Left lung (tissue), 10 donors: ENCODE data around the gene RBMXL2. TPM values are rescaled to one million over a fixed set of nuclear protein-coding genes. Genes with fewer than 3 reads are reported as not detected.
A peak's percentile ranks its signal among the peaks of the same experiment; 100 is the strongest.

Experiments used
- ATAC-seq: fragments of 200-7000 bp; cut with Tn5 transposase; one replicate; pipeline ENCODE4 v1.9.1; 2020; ENCODE audit warnings: moderate library complexity
- DNase-seq, 4 donors: peaks; one replicate each; pipeline ENCODE4 v3.0.0-alpha.2; 2013 to 2020
- H3K27ac ChIP-seq, 2 donors: fragments of 200-600 bp; sonication (generic) in 1 of 2; one replicate each; pipeline versions ENCODE4 v1.5.0 to v1.8.0; 2020 to 2021
- H3K27me3 ChIP-seq, 2 donors: fragments of 200-600 bp; sonication (generic) in 1 of 2; one replicate each; pipeline versions ENCODE4 v1.5.0 to v1.8.0; 2020 to 2021
- H3K36me3 ChIP-seq, 2 donors: fragments of 200-600 bp; sonication (generic) in 1 of 2; one replicate each; pipeline versions ENCODE4 v1.5.0 to v1.8.0; 2020 to 2021
- H3K4me1 ChIP-seq, 2 donors: fragments of 200-600 bp; one replicate each; pipeline ENCODE4 v1.8.0; 2021
- H3K4me3 ChIP-seq, 2 donors: fragments of 200-600 bp; sonication (generic) in 1 of 2; one replicate each; pipeline versions ENCODE4 v1.5.0 to v1.8.0; 2020 to 2021; ENCODE audit warnings: mild to moderate bottlenecking in 1 of 2
- H3K9me3 ChIP-seq, 2 donors: fragments of 200-600 bp; sonication (generic) in 1 of 2; one replicate each; pipeline versions ENCODE4 v1.5.0 to v1.8.0; 2020 to 2021
- intact Hi-C, 2 donors: fragments of 100-400 bp; cut with DNase I; formaldehyde crosslinking; loops; one replicate each; pipeline versions ENCODE4 v1.11.2 to v1.14.2; 2022
- polyA plus RNA-seq, 6 donors: library from polyadenylated mRNA; unstranded; fragments of 120-200 nt; gene quantifications; one replicate each; pipeline ENCODE4 v1.2.1, GENCODE V29; 2013; ENCODE audit not compliant: insufficient read length in 6 of 6
- total RNA-seq, 2 donors: library from RNA; stranded (reverse); fragmentation: NEBNext Ultra II Directional; extraction: Animal tissue kit (Norgen Biotek cat#: 25700); gene quantifications; one replicate each; pipeline ENCODE4 v1.2.1, GENCODE V29; 2021
- TF ChIP-seq, protein P1 (sequence below), 2 donors: fragments of 200-600 bp; sonication (generic) in 1 of 2; IDR thresholded peaks; one replicate each; pipeline versions ENCODE4 v1.5.0 to v1.8.0; 2021; ENCODE audit warnings: antibody characterized with exemption in 2 of 2
- donor health status: DM: no; HTN: yes; CAD: no.
- donor health status: DM: no; HTN: no; CAD: no.

The RBMXL2 gene
- total and polyA plus RNA-seq, 8 donors = not detected

DNA sequence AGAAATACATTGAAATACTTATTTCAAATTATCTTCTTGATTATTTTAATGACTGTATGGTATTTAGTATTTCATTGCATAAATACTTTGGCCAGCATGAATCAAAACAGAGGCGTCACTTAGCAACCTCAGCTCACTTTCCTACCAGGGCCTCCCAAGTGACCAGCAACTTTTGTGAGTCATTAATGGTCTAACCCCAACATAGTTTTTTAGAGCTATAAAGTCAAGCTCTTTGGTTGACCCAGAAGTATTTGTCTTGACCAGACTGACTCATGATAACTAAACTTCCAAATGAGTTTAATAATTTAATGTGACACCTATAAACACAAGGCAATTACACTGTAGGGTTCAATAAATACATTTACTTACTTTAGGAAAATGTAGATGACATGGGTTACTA, 27.9 kb upstream of the RBMXL2 start:
- Histone ChIP-seq H3K36me3 (no peaks in the 10 kb centered on the region), H3K27ac (no peak overlapping the region), H3K4me1 (no peaks in the 10 kb centered on the region), H3K4me3 (no peak overlapping the region), H3K27me3 (no peaks in the 10 kb centered on the region), H3K9me3 (no peaks in the 10 kb centered on the region)
- intact Hi-C loops = no loop called here
- TF ChIP-seq, protein P1, sequence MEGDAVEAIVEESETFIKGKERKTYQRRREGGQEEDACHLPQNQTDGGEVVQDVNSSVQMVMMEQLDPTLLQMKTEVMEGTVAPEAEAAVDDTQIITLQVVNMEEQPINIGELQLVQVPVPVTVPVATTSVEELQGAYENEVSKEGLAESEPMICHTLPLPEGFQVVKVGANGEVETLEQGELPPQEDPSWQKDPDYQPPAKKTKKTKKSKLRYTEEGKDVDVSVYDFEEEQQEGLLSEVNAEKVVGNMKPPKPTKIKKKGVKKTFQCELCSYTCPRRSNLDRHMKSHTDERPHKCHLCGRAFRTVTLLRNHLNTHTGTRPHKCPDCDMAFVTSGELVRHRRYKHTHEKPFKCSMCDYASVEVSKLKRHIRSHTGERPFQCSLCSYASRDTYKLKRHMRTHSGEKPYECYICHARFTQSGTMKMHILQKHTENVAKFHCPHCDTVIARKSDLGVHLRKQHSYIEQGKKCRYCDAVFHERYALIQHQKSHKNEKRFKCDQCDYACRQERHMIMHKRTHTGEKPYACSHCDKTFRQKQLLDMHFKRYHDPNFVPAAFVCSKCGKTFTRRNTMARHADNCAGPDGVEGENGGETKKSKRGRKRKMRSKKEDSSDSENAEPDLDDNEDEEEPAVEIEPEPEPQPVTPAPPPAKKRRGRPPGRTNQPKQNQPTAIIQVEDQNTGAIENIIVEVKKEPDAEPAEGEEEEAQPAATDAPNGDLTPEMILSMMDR (IDR thresholded peaks at IDR 0.05) = no peak
- DNase-seq (peak in 1 of 4 donors; percentile 12), ATAC-seq (peak; percentile 58)

DNA sequence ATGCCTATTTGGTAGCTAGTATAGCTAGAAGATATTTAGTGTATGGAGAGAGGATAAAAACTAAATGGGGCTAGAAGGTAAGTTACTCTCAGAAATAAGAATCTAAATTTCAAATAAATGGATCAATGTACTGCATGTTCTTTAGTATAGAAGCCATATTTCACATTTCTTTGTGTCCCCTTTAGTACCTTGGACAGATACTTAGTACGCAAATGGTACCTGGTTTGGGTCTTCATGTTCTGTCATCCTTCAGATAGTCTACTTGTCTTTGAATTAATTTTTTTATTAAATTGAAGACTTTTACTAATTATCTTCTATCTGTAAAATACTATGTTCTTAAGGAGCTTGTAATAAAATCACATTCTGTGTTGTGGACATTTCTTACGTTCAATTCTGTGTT, 26.3 kb upstream of the RBMXL2 start:
- DNase-seq (no peak), ATAC-seq (no peak)
- intact Hi-C loops = no loop called here
- Histone ChIP-seq H3K27me3 (no peaks in the 10 kb centered on the region), H3K27ac (no peak overlapping the region), H3K4me1 (no peaks in the 10 kb centered on the region), H3K4me3 (no peak overlapping the region), H3K9me3 (no peaks in the 10 kb centered on the region), H3K36me3 (no peaks in the 10 kb centered on the region)
- TF ChIP-seq, protein P1 (IDR thresholded peaks at IDR 0.05) = no peak

GRCh38 chr11:7072401-7073028, 16.3 kb upstream of the RBMXL2 start:
- Histone ChIP-seq H3K27me3 (no peaks in the 10 kb centered on the region), H3K9me3 (no peaks in the 10 kb centered on the region), H3K36me3 (no peaks in the 10 kb centered on the region), H3K27ac (no peak overlapping the region), H3K4me1 (no peaks in the 10 kb centered on the region), H3K4me3 (no peak overlapping the region)
- ATAC-seq (no peak), DNase-seq (no peak)
- intact Hi-C loops = no loop called here
- TF ChIP-seq, protein P1 (IDR thresholded peaks at IDR 0.05) = no peak

GRCh38 chr11:7077101-7077500, 11.7 kb upstream of the RBMXL2 start:
- no peak overlapping the region for H3K4me3 ChIP-seq
- TF ChIP-seq, protein P1 (IDR thresholded peaks at IDR 0.05) = no peak
- H3K36me3 ChIP-seq = no peaks in the 10 kb centered on the region
- peaks cover 0 to 11% of the 10 kb centered on the region in 2 donors for H3K9me3 ChIP-seq
- ATAC-seq = no peak
- DNase-seq = no peak
- no peaks in the 10 kb centered on the region for H3K4me1 ChIP-seq
- intact Hi-C loops = no loop called here
- H3K27me3 ChIP-seq = no peaks in the 10 kb centered on the region
- H3K27ac ChIP-seq = no peak overlapping the region

GRCh38 chr11:7079545-7080135, 9.2 kb upstream of the RBMXL2 start:
- ATAC-seq (no peak), DNase-seq (no peak)
- TF ChIP-seq, protein P1 (IDR thresholded peaks at IDR 0.05) = no peak
- H3K9me3 ChIP-seq = peaks cover 0 to 11% of the 10 kb centered on the region in 2 donors
- H3K4me3 ChIP-seq = no peak overlapping the region
- H3K4me1 ChIP-seq = no peaks in the 10 kb centered on the region
- no peaks in the 10 kb centered on the region for H3K27me3 ChIP-seq
- H3K27ac ChIP-seq = no peak overlapping the region
- no peaks in the 10 kb centered on the region for H3K36me3 ChIP-seq
- intact Hi-C loops = no loop called here
